GM18520 (cell line): Measurements from ENCODE around the gene CRISPLD2.

Source experiments
- ATAC-seq: cut with Tn5 transposase; IDR thresholded peaks from one replicate; pipeline ENCODE4 v1.9.1; 2021; ENCODE audit not compliant: unreplicated experiment

Gene CRISPLD2

GRCh38 chr16:84879569-84880487 is 60.0 kb downstream of the CRISPLD2 start:
- ATAC-seq, result no peak

GRCh38 chr16:84881702-84882521 is 62.1 kb downstream of the CRISPLD2 start:
- ATAC-seq, result no peak

GRCh38 chr16:84883301-84883700 is 63.5 kb downstream of the CRISPLD2 start:
- ATAC-seq, result no peak

- ATAC-seq, result no peak
Observed at GRCh38 chr16:84884246-84884595, 64.4 kb downstream of the CRISPLD2 start.

GRCh38 chr16:84884596-84885341 is 65.0 kb downstream of the CRISPLD2 start:
- no peak for ATAC-seq

- ATAC-seq, result no peak
Observed at GRCh38 chr16:84885342-84885910, 65.6 kb downstream of the CRISPLD2 start.

- no peak for ATAC-seq
Observed at GRCh38 chr16:84886497-84887090, 66.8 kb downstream of the CRISPLD2 start.

GRCh38 chr16:84887207-84887606 is 67.4 kb downstream of the CRISPLD2 start:
- ATAC-seq, result no peak

- ATAC-seq, result no peak
Observed at GRCh38 chr16:84888450-84888849, 68.7 kb downstream of the CRISPLD2 start.

- no peak for ATAC-seq
Observed at GRCh38 chr16:84889066-84889465, 69.3 kb downstream of the CRISPLD2 start.

GRCh38 chr16:84890427-84890826 is 70.6 kb downstream of the CRISPLD2 start:
- ATAC-seq, result no peak

- ATAC-seq, result no peak
Observed at GRCh38 chr16:84891149-84891795, 71.5 kb downstream of the CRISPLD2 start.

GRCh38 chr16:84892097-84892496 is 72.3 kb downstream of the CRISPLD2 start:
- no peak for ATAC-seq

GRCh38 chr16:84893467-84893848 is 73.7 kb downstream of the CRISPLD2 start:
- no peak for ATAC-seq

- ATAC-seq, result no peak
Observed at GRCh38 chr16:84893849-84894599, 74.2 kb downstream of the CRISPLD2 start.

- ATAC-seq, result no peak
Observed at GRCh38 chr16:84895016-84895415, 75.2 kb downstream of the CRISPLD2 start.

- ATAC-seq, result no peak
Observed at GRCh38 chr16:84896847-84897246, 77.1 kb downstream of the CRISPLD2 start.

- no peak for ATAC-seq
Observed at GRCh38 chr16:84897911-84898377, 78.2 kb downstream of the CRISPLD2 start.

GRCh38 chr16:84898447-84898846 is 78.7 kb downstream of the CRISPLD2 start:
- no peak for ATAC-seq
